CD4-positive, alpha-beta T cell treated with Interleukin-6 for 4 hours (primary cell): ENCODE results near the gene PSMA7.

Experiments used
- DNase-seq: peaks from one replicate; pipeline ENCODE4 v3.0.0-alpha.2; 2020; ENCODE audit warnings: mixed read lengths

Gene PSMA7

GRCh38 chr20:62134735-62135231 lies 8.4 kb downstream of the PSMA7 start:
- DNase-seq: no peak

DNA sequence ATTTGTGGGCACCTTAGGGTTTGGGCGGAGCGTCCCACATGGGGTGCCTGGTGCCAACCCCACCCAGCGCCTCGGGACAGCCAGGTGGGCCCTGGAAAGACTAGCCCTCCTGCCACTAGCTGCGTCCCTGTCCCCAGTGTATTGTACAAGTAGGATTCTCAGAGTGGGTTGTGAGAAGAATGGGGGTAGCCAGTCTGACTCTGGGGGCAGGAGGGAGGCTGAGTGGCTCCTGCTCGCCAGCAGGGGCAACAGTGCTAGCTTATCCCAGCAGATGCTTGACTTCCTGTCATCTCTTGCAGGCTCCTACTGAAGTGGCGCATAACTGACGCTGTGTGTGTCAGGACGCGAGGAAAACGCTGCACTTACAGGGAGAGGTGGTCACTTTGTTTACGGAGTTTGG lies 9.3 kb downstream of the PSMA7 start:
- DNase-seq: no peak

DNA sequence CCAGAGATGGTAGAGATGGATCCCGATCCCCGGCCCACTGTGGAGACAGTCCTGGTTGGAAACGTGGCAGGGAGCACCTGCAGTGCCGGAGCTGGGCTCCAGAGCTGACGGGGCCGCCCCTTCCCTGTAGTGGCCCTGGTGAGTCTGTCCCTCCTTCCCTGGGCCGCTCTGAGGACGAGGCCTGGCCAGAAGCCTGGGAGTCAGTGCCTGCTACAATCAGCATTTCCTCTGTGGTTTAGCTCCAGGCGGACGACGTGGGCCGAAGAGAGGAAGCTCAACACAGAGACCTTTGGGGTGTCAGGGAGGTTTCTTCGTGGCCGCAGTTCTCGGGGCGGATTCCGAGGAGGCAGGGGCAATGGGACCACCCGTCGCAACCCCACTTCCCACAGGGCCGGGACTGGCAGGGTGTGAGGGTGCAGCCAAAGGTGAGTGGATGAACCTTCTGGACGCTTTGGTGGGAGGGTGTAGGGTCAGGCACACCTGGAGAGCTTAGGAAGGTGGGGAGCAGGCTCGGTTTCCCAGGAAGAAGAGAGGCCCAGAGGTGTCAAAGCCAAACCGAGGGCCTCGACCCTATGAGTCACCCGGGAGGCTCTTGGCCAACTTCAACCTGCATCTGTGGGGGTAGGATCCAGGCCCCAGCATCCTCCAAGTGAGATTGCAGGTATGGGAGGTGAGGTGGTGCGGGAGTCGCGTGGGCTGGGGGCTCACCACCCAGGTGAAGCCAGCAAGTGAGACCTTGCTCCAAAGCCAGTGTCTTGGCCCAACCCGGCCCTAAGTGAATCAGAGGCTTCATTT lies 9.9 kb downstream of the PSMA7 start:
- no peak for DNase-seq

- DNase-seq: no peak
Observed at GRCh38 chr20:62132421-62132820, 10.8 kb downstream of the PSMA7 start.

DNA sequence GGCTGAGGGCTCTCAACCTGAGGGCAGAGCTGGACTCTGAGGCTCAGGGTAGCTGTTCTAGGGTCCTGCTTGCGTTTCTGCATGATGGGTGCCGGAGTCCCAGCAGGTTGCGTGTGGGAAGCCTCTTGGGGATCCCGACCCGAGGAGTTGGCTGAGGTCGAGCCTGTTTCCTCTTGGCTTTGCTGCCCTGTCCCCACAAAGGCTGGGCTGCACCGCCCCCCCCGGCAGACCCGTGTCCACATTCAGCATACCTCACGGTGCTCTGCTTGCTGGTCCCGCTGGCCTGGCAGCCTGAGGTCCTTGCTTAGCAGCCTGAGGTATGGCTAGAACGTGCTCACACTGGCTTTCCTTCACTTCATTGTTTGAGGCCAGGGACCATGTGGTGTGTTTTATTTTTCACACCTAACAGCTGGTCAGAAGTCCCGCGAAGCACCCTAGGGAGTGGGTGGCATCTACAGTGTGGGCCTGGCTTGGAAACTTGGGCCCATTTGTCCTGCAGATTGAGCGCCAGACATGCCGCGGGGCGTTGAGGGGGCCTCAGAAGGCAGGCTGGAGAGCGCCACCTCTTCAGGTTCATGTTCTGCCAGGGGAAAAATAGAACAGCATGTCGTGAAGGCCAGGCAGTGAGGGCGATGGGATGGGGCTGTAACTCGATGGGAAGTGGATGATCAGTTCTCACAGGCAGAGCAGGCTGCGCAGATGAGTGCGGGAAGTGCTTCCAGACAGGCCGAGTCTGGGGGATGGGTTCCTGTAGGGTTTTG lies 11.5 kb downstream of the PSMA7 start:
- DNase-seq: no peak

- no peak for DNase-seq
Observed at GRCh38 chr20:62129731-62130531, 13.3 kb downstream of the PSMA7 start.

GRCh38 chr20:62128502-62128901 lies 14.7 kb downstream of the PSMA7 start:
- DNase-seq: no peak

DNA sequence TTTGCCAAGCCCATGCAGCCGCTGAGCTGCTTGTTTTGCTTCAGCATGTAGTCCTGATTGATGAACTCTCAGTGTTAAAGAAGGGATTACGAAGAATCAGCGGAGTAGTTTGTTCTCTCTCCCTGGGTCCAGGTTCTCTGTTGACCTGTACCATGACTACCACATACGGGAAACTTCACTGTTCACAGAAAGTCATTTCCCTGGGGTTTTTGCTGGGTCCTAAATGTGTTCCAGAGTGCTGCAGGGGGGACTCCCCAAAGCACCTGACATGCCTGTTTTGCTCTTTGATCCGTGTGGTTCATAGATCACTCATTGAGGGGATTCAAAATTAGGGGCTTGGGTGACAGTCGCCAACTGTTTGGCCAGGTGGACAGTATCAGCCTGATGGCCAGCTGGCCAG lies 15.4 kb downstream of the PSMA7 start:
- no peak for DNase-seq

GRCh38 chr20:62126141-62126540 lies 17.1 kb downstream of the PSMA7 start:
- DNase-seq: no peak

GRCh38 chr20:62123450-62124118 lies 19.6 kb downstream of the PSMA7 start:
- no peak for DNase-seq

- DNase-seq: peak; percentile 58
Observed at GRCh38 chr20:62122654-62123449, 20.3 kb downstream of the PSMA7 start.

DNA sequence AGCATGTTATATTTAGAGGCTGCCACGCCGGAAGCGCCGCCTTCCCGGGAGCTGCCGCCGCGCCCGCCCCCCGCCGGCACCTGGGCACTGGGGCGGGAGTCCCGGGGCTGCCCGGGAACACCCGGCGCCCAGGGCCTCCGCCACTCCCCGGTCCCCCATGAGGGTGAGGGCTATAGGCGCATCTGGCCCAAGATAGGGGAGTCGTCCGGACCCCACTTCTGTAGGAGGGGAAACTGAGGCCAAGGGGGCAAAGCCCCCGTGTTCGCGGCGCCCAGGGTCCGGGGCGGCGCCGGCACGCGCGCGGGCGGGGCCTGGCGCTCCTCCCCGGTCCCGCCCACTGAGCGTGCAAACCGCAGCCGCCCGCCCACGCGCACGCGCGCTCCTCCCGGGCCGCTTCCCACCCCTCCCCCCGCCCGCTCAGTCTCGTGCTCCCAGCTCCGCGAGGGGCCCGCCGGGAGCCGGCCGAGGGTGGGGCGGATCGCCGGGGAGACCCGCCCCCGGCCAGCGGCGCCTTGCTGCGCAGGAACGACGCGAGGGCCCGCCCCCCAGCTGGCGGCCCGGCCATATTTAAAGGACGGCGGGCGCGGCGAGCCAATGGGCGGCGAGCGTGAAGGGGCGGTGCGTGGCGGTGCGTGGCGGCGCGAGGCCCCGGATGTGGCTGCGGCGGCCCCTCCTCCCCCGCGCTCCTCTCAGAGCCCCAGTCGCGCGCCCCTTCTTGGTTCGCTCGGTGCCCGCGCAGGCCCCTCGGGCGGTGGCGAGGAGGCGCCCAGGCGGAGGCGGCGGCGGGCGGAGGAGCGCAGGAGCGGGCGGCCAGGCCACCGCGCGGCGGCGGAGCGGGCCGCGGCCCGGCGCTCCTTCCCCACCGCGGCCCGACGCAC lies 21.2 kb downstream of the PSMA7 start, which contains the start of gene LSM14B:
Gene LSM14B, plus strand, starts transcription at position 700 of the 878 bp plus-strand sequence. CDS start 192 bp downstream, outside the sequence.
- DNase-seq: peak; percentile 97

DNA sequence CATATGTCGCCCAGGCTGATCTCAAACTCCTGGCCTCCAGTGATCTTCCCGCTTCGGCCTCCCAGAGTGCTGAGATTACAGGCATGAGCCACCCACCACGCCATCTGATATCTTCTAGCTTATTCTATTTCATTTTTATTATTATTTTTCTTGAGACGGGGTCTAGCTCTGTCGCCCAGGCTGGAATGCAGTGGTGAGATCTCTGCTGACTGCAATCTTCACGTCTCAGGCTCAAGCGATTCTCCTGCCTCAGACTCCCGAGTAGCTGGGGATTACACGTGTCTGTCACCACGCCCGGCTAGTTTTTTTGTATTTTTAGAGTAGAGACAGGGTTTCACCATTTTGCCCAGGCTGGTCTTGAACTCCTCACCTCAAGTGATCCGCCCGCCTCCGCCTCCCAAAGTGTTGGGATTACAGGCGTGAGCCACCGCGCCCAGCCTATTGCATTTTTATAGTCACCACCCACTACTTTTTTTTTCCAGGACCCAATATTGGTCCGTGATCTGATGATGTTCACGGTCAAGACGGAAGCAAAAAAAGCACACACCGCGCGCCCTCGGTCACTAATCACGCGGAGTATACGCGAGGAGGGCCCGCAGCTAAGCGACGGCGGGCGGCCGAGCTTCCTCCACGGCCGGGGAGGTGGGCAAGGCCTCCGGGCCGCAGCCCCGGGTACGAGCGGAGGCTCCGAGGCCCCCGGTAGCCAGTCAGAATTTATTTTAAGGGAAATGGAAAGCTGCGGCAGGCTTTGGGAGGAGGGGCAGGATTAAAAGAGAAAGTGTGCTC lies 22.0 kb downstream of the PSMA7 start:
- DNase-seq: no peak

- DNase-seq: no peak
Observed at GRCh38 chr20:62120365-62120762, 22.8 kb downstream of the PSMA7 start.

GRCh38 chr20:62119591-62120364 lies 23.4 kb downstream of the PSMA7 start:
- DNase-seq: no peak

- no peak for DNase-seq
Observed at GRCh38 chr20:62119115-62119514, 24.1 kb downstream of the PSMA7 start.

DNA sequence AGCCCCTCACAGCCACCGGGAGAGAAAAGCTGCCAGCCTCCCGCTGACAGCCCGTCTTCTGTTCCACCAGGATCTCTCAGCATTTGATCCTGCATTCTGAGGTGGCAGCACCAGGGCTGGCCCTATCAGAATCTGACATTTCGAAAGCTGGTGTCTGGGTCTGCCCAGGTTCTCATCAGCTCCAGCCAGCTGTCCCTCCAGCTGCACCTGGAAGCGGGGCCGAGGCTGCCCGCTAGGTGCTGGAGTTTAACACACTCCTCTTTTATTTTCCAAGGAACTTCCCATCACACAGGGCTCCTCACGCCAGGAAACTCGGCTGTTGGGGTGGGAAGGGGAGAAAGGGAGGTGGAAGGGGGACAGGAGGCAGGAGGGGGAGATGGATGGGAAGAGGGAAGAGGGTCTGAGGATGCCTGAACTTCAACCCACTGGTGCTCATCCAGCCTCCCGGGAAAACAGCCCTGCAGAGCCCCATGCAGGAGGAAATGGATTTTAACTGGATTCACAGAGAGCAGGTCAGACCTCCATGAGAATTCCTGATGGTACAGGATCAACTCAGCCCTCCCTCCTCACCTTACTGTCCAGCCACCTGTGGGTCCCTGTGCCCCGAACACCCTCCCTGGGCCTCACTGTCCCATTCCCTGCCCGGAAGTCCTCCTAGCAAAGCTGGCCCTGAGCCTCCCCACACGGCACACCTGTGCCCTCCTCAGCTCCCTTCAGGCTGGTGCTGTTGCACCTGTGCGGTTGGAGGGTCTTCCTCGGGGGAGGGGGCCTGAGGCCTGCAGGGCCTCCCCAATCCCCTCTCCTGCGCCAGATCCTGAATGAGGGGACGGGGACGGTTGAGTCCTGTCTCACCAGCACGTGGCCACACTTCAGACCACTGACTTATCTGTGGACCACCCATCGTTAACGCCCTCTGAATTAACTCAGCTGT lies 24.8 kb downstream of the PSMA7 start:
- DNase-seq: no peak

- DNase-seq: peak; percentile 84
Observed at GRCh38 chr20:62117658-62118057, 25.5 kb downstream of the PSMA7 start.
